ENCODE measurements around the gene DCC.

DNA sequence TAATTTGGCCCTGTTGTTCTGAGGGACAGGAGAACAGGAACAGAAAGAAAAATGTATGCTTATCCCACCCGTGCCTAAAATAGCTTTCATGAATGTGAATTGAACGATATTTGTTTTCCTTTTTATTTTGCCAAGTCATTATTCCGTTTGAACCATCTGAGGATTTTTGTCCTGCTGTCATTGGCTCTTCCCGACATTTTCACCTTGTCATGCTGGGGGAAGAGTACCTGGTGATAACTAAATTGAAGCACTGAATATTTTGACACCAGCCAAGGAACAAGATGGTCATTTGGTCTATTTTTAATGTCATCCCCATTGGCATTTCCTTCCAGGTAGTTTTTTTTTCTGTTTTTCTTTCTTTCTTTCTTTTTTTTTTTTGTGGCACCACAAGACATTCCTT is 204.1 kb downstream of the DCC start:
- TF ChIP-seq, protein P1, sequence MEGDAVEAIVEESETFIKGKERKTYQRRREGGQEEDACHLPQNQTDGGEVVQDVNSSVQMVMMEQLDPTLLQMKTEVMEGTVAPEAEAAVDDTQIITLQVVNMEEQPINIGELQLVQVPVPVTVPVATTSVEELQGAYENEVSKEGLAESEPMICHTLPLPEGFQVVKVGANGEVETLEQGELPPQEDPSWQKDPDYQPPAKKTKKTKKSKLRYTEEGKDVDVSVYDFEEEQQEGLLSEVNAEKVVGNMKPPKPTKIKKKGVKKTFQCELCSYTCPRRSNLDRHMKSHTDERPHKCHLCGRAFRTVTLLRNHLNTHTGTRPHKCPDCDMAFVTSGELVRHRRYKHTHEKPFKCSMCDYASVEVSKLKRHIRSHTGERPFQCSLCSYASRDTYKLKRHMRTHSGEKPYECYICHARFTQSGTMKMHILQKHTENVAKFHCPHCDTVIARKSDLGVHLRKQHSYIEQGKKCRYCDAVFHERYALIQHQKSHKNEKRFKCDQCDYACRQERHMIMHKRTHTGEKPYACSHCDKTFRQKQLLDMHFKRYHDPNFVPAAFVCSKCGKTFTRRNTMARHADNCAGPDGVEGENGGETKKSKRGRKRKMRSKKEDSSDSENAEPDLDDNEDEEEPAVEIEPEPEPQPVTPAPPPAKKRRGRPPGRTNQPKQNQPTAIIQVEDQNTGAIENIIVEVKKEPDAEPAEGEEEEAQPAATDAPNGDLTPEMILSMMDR (IDR thresholded peaks at IDR 0.05 in 8 of 11, conservative IDR thresholded peaks at IDR 0.05 in 3 of 11), result no peak
- no peak for TF ChIP-seq POLR2AphosphoS5 (IDR thresholded peaks at IDR 0.05)

Data from spleen (tissue), 7 donors.